H1 (cell line): ENCODE data around the gene COL4A4. TPM values are rescaled to one million over a fixed set of nuclear protein-coding genes. Genes with fewer than 3 reads are reported as not detected.

Experiments used
- BRCA1 ChIP-seq: IDR thresholded peaks from 2 replicates; pipeline ENCODE4 v1.6.1; 2012; ENCODE audit warnings: low read depth, low read length, improper control_type of control experiment
- CTBP2 ChIP-seq: IDR thresholded peaks from 2 replicates; pipeline ENCODE4 v1.7.0; 2011; ENCODE audit warnings: borderline replicate concordance, mild to moderate bottlenecking, moderate library complexity, mixed read lengths, low read length; ENCODE audit not compliant: insufficient read depth, insufficient read length
- EP300 ChIP-seq, 2 experiments: IDR thresholded peaks; 1 replicate in 1 of 2; 2 replicates in 1 of 2; pipeline ENCODE4 v1.6.1; 2011 to 2012; ENCODE audit warnings: low read depth in 2 of 2, low read length in 2 of 2, mild to moderate bottlenecking in 2 of 2, borderline replicate concordance in 1 of 2, inconsistent platforms in 1 of 2, moderate library complexity in 1 of 2
- NANOG ChIP-seq: IDR thresholded peaks from 2 replicates; pipeline ENCODE4 v1.6.1; 2011; ENCODE audit warnings: low read length, low read depth, mild to moderate bottlenecking, inconsistent platforms; ENCODE audit not compliant: insufficient read depth, poor library complexity, severe bottlenecking
- SIN3A ChIP-seq, 2 experiments: IDR thresholded peaks in 1 of 2; conservative IDR thresholded peaks in 1 of 2; 2 replicates each; pipeline ENCODE4 v1.6.1; 2011 to 2012; ENCODE audit warnings: low read length in 2 of 2, improper control_type of control experiment in 1 of 2, low read depth in 1 of 2, mild to moderate bottlenecking in 1 of 2
- ZNF274 ChIP-seq: IDR thresholded peaks from 2 replicates; pipeline ENCODE4 v1.7.0; 2012; ENCODE audit warnings: low read length, borderline replicate concordance; ENCODE audit errors: extremely low read depth
- polyA plus RNA-seq, 7 experiments: library from polyadenylated mRNA; depleted of rRNA in 3 of 7; stranded (reverse) in 5 of 7; unstranded in 2 of 7; fragments of >200 nt in 5 of 7; fragments of 200-250 nt in 2 of 7; gene quantifications; 1 replicate in 5 of 7; 2 replicates in 1 of 7; 4 replicates in 1 of 7; pipeline versions ENCODE4 v1.2.1 to v1.2.3, GENCODE V29; 2011 to 2013; ENCODE audit warnings: missing spikeins in 2 of 7, mixed read lengths in 2 of 7
- total RNA-seq: library from RNA; stranded (reverse); fragmentation: NEBNext Ultra II Directional; extraction: Animal tissue kit (Norgen Biotek cat#: 25700); gene quantifications from 2 replicates; pipeline ENCODE4 v1.2.1, GENCODE V29; 2021

The COL4A4 gene
- total and polyA plus RNA-seq, 2 of the 8 experiments (the other 6 are each of a cell fraction or from before 2014, with no cell fraction given): 0.33 to 1.7 TPM

- TF ChIP-seq CTBP2: no peak
- no peak for TF ChIP-seq EP300 (IDR thresholded peaks at IDR 0.05; ENCODE audit: borderline replicate concordance in 1 of 2, low read depth in 2 of 2, low read length in 2 of 2)
- TF ChIP-seq ZNF274: no peak
- no peak for TF ChIP-seq NANOG
- TF ChIP-seq BRCA1: no peak
- no peak for TF ChIP-seq SIN3A (conservative IDR thresholded peaks at IDR 0.05 in 1 of 2, IDR thresholded peaks at IDR 0.05 in 1 of 2; ENCODE audit: low read depth in 1 of 2, low read length in 2 of 2)
- TF ChIP-seq, all 59 proteins: peak for 0
Observed at GRCh38 chr2:227146456-227146855, 17.5 kb downstream of the COL4A4 start (continued).
